ENCODE results near the gene TCAP. TPM values are rescaled to one million over a fixed set of nuclear protein-coding genes. Genes with fewer than 3 reads are reported as not detected.

Gene TCAP
- total RNA-seq, 1 donor from 2014 or later = 1.9 TPM

DNA sequence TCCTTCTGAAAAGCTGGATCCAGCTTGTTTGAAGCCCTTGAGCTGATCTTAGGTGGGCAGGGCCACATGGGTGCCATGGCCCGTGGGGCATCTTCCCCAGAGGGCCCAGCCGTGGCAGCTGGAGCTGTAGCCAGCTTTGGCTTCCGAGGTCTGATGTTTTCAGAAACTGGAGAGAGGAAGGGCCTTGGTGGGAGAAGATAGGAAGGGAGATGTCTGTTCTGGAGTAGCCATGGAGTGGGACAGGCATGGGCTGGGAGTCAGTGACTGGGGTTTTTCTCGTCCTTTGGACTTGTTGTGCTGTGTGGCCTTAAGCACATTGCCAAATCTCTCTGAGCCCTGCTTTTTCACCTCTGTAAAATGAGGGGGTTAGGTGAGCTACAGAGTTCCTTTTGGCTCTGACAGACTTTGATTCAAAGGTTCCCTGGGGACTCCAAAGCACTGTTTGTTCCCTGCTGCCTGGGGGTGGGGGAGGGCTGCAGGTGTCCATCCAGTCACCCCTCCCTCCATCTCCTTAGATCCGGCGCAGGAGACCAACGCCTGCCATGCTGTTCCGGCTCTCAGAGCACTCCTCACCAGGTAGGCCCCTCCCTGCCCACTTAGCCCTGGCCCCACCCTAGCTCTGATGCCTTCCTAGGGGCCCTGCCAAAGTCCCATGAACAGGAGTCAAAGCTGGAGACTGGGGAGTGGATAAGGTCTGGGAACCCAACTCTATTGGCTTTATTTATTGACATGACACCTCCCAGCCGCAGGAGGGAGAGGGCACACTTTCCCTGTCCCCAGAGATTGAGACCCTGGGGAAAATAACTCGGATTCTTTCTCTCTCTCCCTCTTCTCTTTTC, 36.3 kb upstream of the TCAP start:
- intact Hi-C loops (cut with micrococcal nuclease) = no loop called here

DNA sequence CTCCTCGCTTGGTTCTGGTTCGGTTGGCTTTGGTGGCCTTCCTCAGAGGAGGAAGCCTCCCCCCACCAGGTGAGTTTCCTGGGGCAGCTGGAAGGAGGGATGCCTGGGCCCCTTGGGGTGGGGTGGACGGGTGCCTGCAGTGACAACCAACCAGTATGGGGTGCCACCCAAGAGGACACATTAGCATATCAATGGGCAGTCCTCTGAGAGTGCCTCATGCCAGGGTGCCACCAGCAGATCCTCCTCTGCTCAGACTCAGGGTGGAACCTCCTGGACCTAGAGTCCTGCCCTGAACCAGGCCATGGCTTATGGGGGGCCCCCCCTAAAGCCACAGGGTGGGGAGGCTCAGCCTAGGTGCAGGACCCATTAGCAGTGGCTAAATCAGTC, 35.7 kb upstream of the TCAP start:
- intact Hi-C loops (cut with micrococcal nuclease) = no loop called here

DNA sequence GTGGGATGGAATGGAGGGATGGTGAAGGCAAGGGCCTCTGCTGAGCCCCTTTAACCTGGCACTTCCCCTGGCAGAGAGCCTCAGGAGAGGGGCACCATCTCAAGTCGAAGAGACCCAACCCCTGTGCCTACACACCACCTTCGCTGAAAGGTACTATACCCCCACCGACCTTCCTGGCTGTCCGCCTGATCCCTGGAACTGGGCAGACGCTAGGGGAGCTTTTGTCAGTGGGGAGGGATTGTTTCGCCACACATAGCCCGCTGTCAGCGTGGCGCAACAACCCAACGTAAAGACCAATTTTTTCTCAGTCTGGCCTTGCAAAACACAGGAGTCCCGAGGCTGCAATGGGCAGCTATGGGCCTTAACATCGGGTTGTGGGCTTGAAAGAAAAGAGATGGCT, 35.3 kb upstream of the TCAP start:
- intact Hi-C loops (cut with micrococcal nuclease) = loop anchor here (10.0 kb wide), 1 partner anchor 325 kb away; no protein-coding TSS in a partner anchor

DNA sequence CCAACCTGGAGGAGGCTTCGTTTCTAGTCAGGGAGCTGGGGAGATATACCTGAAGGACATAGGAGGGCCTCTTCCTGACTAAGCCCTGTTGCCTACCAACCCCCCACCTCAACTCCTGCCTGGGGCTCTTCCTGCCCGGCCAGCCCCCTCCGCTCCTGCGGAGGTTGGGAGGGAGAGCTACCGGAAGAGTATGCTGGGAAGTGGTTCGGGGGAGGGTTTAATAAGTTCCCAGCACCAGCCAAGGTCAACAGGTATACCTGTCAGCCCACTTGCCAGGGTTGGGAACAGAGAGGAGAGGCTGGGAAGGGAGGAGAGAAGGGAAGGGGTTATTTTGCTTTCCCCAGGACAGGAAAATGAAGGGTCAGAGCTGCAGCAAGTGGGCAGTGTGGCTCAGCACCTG, 33.7 kb upstream of the TCAP start:
- intact Hi-C loops (cut with micrococcal nuclease) = loop anchor here (10.0 kb wide), 1 partner anchor 323 kb away; no protein-coding TSS in a partner anchor

DNA sequence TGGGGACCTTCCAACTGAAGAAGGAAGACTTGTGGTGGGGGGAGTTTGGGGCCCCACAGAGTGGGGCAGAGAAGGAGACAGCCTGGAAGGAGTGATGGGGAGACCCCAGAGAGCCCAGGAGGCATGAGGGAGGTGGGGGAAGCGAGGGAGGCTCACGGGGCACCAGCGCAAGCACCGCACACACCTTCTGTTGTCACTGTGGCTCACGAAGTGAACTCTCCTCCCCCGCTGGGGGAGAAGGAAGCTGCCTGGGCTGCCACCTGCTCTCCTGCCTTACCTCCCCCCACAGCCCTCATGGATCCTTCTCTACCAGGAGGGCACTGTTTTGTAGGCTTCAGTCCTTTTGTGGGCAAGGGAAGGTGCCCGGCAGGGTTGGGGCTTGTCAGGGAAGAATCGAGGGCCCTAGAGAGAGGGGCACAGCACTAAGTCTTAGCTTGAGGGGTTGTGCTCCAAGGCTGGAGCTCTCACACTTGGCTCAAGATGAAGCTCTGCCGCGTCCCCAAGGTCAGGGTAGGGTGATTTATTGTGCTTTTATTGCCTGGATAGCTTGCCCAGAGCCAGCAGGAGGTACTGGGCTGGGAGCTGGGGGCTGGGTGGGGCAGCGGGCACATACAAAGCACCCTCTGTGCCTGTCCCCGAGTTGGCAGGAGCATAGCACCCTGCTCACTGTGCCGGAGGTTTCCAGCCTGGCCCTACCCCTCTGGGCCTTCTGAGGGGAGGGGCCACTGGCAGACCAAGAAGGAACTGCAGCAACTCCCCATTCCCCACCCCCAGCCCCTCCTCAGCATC, 32.8 kb upstream of the TCAP start:
- intact Hi-C loops (cut with micrococcal nuclease) = loop anchor here (10.0 kb wide), 1 partner anchor 322 kb away; no protein-coding TSS in a partner anchor

DNA sequence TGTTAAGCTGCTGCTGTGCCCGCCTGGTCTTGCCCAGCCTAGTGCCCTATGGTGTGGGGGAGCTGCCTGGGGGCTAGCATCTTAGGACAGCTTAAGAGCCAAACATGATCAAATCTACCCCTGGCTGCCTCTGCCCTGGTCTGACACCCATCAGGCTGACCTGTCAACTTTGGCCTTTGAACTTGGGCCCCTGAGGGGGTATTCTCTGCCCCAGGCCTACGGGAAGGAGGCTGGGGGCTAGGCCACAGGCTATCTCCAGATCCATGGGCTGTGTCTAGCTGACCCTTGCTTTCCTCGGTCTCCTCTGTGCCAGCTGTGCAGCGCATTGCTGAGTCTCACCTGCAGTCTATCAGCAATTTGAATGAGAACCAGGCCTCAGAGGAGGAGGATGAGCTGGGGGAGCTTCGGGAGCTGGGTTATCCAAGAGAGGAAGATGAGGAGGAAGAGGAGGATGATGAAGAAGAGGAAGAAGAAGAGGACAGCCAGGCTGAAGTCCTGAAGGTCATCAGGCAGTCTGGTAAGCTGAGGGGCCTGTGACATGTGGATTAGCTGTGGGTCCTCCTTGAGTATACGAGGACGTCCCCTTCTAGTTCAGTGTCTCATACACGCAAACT, 31.5 kb upstream of the TCAP start:
- intact Hi-C loops (cut with micrococcal nuclease) = loop anchor here (10.0 kb wide), 1 partner anchor 321 kb away; no protein-coding TSS in a partner anchor

DNA sequence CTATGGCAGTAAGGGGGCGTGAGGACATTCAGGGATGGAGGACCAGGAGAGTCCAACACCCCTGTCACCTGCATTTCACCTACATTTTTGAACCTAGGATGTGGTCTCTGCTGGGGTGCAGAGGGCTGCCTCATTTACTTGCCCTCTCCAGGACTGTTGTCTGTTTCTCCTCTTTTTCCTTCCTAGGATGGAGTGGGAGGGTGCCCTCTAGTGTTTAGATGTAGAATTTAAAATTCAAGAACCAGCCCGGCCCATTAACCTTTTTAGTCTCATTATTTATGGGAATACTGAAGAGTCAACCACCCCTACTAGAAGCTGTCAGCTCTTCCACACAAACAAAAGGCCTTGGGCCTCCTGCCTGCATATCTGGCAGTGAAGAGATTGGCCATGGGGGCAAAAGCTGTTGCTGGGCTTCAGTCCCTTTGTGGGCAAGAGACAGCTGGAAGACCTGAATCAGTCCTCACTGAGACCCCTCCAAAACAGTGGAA, 30.7 kb upstream of the TCAP start:
- intact Hi-C loops (cut with micrococcal nuclease) = loop anchor here (10.0 kb wide), 1 partner anchor 320 kb away; no protein-coding TSS in a partner anchor

DNA sequence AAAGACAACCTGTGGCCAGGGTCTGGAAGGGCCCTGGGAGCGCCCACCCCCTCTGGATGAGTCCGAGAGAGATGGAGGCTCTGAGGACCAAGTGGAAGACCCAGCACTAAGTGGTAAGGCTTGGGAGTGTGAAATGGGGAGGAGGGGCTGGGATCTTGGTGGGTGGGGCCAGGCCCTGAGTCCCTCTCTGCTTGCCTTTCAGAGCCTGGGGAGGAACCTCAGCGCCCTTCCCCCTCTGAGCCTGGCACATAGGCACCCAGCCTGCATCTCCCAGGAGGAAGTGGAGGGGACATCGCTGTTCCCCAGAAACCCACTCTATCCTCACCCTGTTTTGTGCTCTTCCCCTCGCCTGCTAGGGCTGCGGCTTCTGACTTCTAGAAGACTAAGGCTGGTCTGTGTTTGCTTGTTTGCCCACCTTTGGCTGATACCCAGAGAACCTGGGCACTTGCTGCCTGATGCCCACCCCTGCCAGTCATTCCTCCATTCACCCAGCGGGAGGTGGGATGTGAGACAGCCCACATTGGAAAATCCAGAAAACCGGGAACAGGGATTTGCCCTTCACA, 29.5 kb upstream of the TCAP start:
- intact Hi-C loops (cut with micrococcal nuclease) = loop anchor here (2.0 to 10.0 kb wide), 5 partner anchors 52 to 347 kb away; partner anchors contain the start of genes MIEN1, PGAP3 and PSMD3

DNA sequence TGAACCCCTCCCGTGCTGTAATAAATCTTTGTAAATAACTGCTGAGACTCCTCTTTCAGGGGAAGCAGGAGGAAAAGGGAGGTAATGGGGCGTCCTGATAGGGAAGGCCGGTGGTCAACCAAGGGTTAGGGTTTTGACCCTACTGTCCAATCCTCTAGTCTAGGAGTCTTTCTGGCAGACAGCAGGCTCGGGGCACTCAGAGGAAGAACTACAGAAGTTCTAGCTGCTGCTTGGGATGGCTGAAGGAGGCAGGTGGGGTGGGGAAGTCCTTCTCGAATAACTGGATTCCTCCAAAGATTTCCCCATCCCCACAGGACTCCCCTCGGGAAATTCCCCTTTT, 28.6 kb upstream of the TCAP start:
- intact Hi-C loops (cut with micrococcal nuclease) = loop anchor here (2.0 to 10.0 kb wide), 5 partner anchors 51 to 346 kb away; partner anchors contain the start of genes MIEN1, PGAP3 and PSMD3

DNA sequence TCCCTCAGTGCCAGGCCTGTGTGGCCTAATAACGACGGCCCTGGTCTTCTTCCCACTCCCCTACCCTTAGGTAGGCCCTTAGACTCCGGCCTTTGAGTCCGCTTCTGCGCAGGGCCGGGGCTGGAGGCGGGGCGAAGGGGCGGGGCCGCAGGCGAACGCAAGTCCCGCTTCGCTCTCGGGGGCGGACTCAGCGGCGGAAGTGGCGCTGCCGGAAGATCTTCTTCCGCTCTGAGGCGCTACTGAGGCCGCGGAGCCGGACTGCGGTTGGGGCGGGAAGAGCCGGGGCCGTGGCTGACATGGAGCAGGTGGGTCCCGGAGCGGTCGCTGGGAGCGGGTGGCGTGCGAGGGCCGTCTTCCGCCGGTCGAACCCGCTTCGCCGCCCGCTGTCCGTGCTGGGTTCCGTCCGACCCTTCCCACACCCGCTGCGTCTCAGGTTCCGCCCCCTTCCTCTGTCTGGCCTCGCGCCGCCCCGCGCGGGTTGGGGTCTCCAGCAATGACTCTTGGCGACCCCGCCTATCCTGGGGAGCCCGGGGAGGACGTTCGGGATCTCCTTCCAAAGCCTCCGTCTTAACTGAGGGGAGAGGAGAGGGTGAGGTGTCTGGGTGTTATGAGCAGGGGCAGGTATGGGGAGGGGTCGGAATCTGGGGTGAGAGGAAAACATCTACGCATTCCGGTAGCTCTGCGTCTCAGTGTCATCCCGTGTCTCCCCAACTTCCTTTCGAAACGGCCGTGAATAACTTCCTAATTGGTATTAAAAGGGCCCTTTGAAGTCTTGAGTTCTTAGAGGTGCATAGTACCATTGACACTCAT, 28.0 kb upstream of the TCAP start, which contains the start of gene STARD3:
STARD3 (plus strand) TSS at position 218 of the 810 bp plus-strand sequence. CDS start 16,388 bp downstream, outside the sequence.
- intact Hi-C loops (cut with micrococcal nuclease) = loop anchor here (2.0 to 10.0 kb wide), 5 partner anchors 50 to 345 kb away; partner anchors contain the start of genes MIEN1, PGAP3 and PSMD3

DNA sequence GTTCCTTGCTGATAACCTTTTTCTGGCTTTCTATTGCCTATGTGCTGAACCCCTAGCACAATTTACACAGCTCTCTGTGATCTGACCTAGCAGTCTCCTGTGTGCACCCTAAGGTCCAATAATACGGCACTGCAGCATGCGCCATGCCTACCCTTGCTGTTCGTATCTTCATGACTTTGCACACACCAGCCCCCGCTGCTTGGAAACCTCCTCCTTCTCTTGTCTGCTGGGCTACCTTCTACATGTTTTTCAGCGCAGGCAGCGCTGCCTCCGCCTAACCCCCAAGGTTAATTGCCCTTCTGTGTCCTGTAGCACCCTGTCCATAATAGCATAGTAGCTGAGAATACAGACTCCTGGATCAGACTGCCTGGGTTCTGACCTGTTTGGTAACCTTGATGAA, 26.8 kb upstream of the TCAP start:
- intact Hi-C loops (cut with micrococcal nuclease) = loop anchor here (5.0 to 10.0 kb wide), 4 partner anchors 49 to 344 kb away; partner anchors contain the start of genes MIEN1, PGAP3 and PSMD3

DNA sequence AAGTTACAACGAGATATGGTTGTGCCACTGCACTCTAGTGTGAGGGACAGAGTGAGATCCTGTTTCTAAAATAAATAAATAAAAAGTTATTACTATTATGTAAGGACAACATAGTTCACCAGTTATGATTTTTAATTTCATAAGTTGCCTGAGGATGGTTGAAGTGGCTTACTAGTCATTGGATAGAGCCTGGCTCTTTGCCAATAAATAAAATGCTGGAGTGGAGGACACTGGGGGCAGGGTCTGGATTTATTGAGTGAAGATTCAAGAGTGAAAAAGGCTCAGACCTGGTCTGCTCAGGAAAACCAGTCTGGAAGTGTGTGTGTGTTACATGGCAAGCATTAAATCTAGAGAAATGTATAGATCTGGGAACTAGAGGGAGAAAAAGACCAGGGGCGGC, 26.1 kb upstream of the TCAP start:
- intact Hi-C loops (cut with micrococcal nuclease) = loop anchor here (5.0 to 10.0 kb wide), 4 partner anchors 48 to 343 kb away; partner anchors contain the start of genes MIEN1, PGAP3 and PSMD3

DNA sequence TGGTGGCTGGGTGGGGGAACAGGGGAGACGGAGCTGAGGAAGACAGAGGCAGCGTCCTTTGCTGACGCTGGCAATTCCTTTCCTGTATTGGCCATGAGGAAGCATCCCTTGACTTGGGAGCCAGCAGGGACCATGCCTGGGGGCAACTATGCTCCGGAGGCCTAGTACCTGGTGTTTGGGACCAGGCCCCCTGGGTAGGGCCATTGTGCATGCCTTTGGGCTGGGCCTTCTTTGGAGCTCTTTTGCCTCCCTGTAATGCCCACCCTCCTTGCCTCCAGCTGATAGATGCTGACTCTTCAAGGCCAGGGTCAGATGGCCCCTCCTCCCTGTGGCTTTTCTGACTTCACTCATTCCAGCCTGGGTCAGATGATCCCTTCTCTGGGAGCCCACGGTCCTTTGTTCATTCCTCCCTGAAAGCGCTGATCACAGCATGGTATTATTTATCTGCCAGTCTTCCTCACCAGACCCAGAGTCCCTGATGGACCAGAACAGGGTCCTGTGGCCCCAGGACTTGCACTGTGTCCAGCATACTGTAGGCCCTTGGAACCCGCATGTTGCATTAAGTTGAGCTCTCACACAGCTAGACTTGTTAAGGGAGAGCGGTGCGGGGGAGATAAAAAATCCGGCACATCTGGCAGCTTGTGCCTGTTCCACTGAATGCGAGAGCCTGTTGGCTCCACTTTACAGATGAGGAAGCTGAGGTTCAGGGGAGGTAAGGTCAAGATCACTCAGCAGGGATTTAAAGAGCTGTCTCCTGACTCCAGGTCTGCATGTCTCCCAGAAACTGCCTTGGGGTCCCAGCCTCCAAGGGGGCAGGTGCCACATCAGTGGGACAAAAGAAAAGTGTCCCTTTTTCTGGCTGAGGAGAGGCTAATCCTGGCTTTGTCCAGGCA, 25.3 kb upstream of the TCAP start:
- intact Hi-C loops (cut with micrococcal nuclease) = loop anchor here (5.0 to 10.0 kb wide), 4 partner anchors 47 to 342 kb away; partner anchors contain the start of genes MIEN1, PGAP3 and PSMD3

DNA sequence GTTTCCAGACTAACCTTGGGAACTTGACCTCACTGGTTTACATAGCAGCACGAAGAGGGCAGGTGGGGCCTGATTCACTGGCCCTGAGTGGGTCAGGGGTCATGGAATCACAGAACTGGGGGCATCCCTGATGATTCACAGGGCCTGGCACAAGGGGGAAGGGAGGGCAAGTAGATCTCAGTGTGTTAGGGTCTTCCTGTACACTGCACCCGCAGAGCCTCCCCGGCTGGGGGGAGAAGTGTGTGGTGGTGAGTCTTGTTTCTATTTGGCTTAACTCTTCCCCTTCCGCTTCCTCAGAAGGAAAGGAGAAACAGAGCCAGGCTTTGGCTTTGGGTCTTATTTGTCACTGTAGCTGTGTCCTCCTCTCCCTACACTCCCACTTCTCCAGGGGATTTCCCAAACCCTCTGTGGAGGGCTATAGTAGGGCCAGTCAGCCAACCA, 24.5 kb upstream of the TCAP start:
- intact Hi-C loops (cut with micrococcal nuclease) = no loop called here

DNA sequence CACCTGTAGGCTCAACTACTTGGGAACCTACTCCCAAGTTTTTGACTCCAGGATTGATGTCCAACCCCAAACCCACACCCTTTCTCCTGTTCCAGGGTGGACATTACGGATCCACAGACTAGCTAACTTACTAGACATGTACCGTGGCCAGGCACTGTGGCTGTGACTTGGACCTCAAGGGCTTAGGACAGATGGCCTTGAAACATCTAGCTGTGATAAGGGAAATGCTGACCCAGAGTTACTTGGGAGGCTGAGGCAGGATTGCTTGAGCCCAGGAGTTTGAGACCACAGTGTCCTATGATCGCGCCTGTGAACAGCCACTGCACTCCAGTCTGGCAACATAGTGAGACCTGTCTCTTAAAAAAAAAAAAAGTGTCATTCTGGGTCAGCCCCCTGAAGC, 24.1 kb upstream of the TCAP start:
- intact Hi-C loops (cut with micrococcal nuclease) = no loop called here

DNA sequence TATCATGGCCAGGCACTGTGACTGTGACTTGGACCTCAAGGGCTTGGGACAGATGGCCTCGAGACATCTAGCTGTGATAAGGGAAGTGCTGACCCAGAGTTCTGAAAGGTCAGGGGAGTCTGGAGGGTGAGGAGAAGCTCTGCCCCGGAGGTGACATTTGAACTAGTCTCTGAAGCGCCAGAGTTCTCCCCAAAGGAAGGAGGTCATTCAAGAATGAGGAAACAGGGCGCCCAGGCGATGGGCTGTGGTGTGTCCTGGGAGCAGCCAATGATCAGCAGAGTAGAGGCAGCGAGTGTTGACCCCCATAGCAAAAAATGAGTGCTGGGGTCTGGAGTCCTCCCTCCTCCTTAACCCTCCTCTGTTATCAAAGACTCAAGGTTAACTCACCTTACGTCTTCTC, 23.3 kb upstream of the TCAP start:
- intact Hi-C loops (cut with micrococcal nuclease) = no loop called here

DNA sequence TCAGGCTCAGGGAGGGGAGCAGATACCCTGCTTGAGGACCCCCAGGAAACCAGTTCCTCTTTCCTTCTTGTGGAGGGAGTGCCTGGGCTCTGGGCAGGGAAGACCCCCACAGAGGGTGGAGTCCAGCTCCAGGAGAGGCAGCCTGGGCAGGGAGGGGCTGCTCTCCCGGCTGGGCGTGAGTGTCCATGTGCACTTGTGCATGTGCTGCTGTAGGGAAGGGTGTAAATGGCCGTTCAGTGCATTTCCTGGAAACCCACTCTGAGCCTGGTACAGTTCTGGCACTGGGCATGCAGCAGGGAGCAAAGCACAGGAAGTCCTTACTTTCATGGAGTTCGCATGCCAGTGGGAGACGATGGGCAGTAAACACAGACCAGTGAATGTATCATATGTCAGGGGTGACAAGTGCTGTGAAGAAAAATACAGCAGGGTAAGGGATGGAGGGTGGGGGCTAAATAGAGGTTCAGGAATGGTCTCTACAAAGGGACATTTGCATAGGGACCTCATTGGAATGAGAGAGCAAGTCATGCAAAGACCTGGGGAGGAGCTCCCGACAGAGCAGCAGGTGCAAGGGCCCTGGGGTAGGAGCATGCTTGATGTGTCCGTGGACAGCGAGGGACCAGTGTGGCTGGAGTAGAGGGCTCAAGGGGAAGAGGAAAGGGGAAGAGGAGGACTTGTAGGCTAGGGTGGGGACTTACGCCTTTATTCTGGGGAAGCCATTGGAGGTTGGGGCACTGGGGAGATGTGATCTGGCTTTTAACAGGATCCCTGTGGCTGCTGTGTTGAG, 22.7 kb upstream of the TCAP start:
- intact Hi-C loops (cut with micrococcal nuclease) = no loop called here

DNA sequence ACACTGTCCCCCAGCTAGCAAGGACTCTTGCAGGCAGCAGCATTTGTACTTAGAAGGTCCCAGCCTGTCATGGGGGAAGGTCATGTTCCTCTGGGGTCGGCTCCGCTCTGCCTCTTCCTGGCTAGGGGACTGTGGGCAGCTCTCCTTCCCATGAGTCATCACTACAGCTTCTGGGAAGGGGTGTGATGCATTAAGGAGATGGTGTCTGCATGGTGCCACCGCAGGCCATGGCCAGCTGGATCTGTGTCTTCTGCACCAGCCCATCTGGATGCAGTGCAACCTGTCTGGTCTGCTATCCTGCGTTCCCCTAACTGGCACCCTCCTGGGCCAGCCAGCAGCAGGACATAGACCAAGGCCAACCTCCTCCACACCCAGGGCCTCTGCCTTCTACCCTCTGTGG, 21.9 kb upstream of the TCAP start:
- intact Hi-C loops (cut with micrococcal nuclease) = no loop called here

Data from T-helper 2 cell treated with Interferon-gamma antibody and Interleukin-4, amounts not matched to agents 100 ng/mL and 5 ng/mL, for 36 hours (primary cell).